Inflammatory macrophage (primary cell): Measurements from ENCODE around the gene MADD.

Experiments
- DNase-seq, 2 donors: peaks; one replicate each; pipeline ENCODE4 v3.0.0-alpha.2; 2020 to 2022

MADD gene

GRCh38 chr11:47342036-47342803 lies 72.3 kb downstream of the MADD start:
- no peak for DNase-seq

GRCh38 chr11:47342854-47343253 lies 72.9 kb downstream of the MADD start:
- DNase-seq: no peak

- no peak for DNase-seq
Observed at GRCh38 chr11:47345890-47346563, 76.1 kb downstream of the MADD start.

- no peak for DNase-seq
Observed at GRCh38 chr11:47347137-47347536, 77.2 kb downstream of the MADD start.

GRCh38 chr11:47348131-47348802 lies 78.3 kb downstream of the MADD start:
- DNase-seq: no peak

- DNase-seq: no peak
Observed at GRCh38 chr11:47348859-47349258, 78.9 kb downstream of the MADD start.

GRCh38 chr11:47349521-47350095 lies 79.7 kb downstream of the MADD start:
- no peak for DNase-seq

- no peak for DNase-seq
Observed at GRCh38 chr11:47350315-47350714, 80.4 kb downstream of the MADD start.

- DNase-seq: no peak
Observed at GRCh38 chr11:47351156-47352126, 81.5 kb downstream of the MADD start.

- no peak for DNase-seq
Observed at GRCh38 chr11:47352556-47352955, 82.6 kb downstream of the MADD start, which contains the start of gene MYBPC3. Gene MYBPC3, minus strand, starts transcription at chr11:47352702. Its CDS starts 55 bp downstream, at chr11:47352647.

GRCh38 chr11:47353978-47354774 lies 84.2 kb downstream of the MADD start:
- DNase-seq: no peak

GRCh38 chr11:47354913-47355282 lies 85.0 kb downstream of the MADD start:
- no peak for DNase-seq

GRCh38 chr11:47355283-47356128 lies 85.6 kb downstream of the MADD start:
- DNase-seq: no peak

GRCh38 chr11:47356129-47356997 lies 86.4 kb downstream of the MADD start:
- DNase-seq: no peak

GRCh38 chr11:47356998-47357329 lies 87.0 kb downstream of the MADD start:
- no peak for DNase-seq

GRCh38 chr11:47357985-47358730 lies 88.2 kb downstream of the MADD start:
- DNase-seq: no peak

GRCh38 chr11:47358731-47359051 lies 88.8 kb downstream of the MADD start:
- DNase-seq: no peak

GRCh38 chr11:47359162-47359561 lies 89.2 kb downstream of the MADD start:
- no peak for DNase-seq

GRCh38 chr11:47359586-47359985 lies 89.7 kb downstream of the MADD start:
- DNase-seq: peak; percentile 62
